H9 (cell line): Measurements from ENCODE around the gene ANKRD55. TPM values are rescaled to one million over a fixed set of nuclear protein-coding genes. Genes with fewer than 3 reads are reported as not detected.

Experiments used
- DNase-seq: peaks from one replicate; pipeline ENCODE4 v3.0.0-alpha.2; 2017
- H2AFZ ChIP-seq: one replicate; pipeline ENCODE4 v1.6.1; 2013; ENCODE audit warnings: mild to moderate bottlenecking, low read length, control low read depth, moderate library complexity
- H2AK5ac ChIP-seq: 2 replicates; pipeline ENCODE4 v1.6.1; 2013; ENCODE audit warnings: low read length, control low read depth, mixed read lengths; ENCODE audit not compliant: insufficient read length
- H2BK120ac ChIP-seq: one replicate; pipeline ENCODE4 v1.6.1; 2013; ENCODE audit warnings: low read depth, mild to moderate bottlenecking, low read length, control low read depth, inconsistent platforms; ENCODE audit not compliant: poor library complexity, severe bottlenecking
- H2BK12ac ChIP-seq: 2 replicates; pipeline ENCODE4 v1.6.1; 2013; ENCODE audit warnings: low read length, control low read depth, mixed read lengths, low read depth; ENCODE audit not compliant: insufficient read length
- H2BK15ac ChIP-seq: 2 replicates; pipeline ENCODE4 v1.6.1; 2013; ENCODE audit warnings: low read depth, low read length, control low read depth
- H2BK20ac ChIP-seq: one replicate; pipeline ENCODE4 v1.6.1; 2013; ENCODE audit warnings: low read depth, mild to moderate bottlenecking, low read length, control low read depth, inconsistent platforms; ENCODE audit not compliant: poor library complexity, severe bottlenecking
- H2BK5ac ChIP-seq: 2 replicates; pipeline ENCODE4 v1.6.1; 2013; ENCODE audit warnings: low read length, control low read depth, mixed read lengths; ENCODE audit not compliant: insufficient read length
- H3K14ac ChIP-seq: 2 replicates; pipeline ENCODE4 v1.6.1; 2013; ENCODE audit warnings: low read length, control low read depth; ENCODE audit not compliant: insufficient read depth
- H3K18ac ChIP-seq: 2 replicates; pipeline ENCODE4 v1.6.1; 2013; ENCODE audit warnings: low read depth, mild to moderate bottlenecking, mixed read lengths, low read length, control low read depth; ENCODE audit not compliant: insufficient read length
- H3K23ac ChIP-seq: 2 replicates; pipeline ENCODE4 v1.6.1; 2013; ENCODE audit warnings: low read length, control low read depth, mixed read lengths, low read depth; ENCODE audit not compliant: insufficient read length
- H3K23me2 ChIP-seq: 2 replicates; pipeline ENCODE4 v1.6.1; 2013; ENCODE audit warnings: low read depth, mild to moderate bottlenecking, mixed read lengths, low read length, control low read depth; ENCODE audit not compliant: insufficient read length, poor library complexity, severe bottlenecking
- H3K27ac ChIP-seq: 2 replicates; pipeline ENCODE4 v1.5.1; 2013; ENCODE audit warnings: low read length, control low read depth, mixed read lengths, low read depth; ENCODE audit not compliant: insufficient read length
- H3K27me3 ChIP-seq: 2 replicates; pipeline ENCODE4 v1.6.1; 2013; ENCODE audit warnings: low read length, control low read depth, inconsistent platforms; ENCODE audit not compliant: insufficient read depth
- H3K4ac ChIP-seq: 2 replicates; pipeline ENCODE4 v1.6.1; 2013; ENCODE audit warnings: low read depth, mild to moderate bottlenecking, control low read depth, inconsistent platforms, low read length, moderate library complexity
- H3K4me1 ChIP-seq: 2 replicates; pipeline ENCODE4 v1.6.1; 2013; ENCODE audit warnings: low read length, control low read depth, inconsistent platforms; ENCODE audit not compliant: insufficient read depth
- H3K4me2 ChIP-seq: 2 replicates; pipeline ENCODE4 v1.6.1; 2013; ENCODE audit warnings: low read length, control low read depth, mixed read lengths; ENCODE audit not compliant: insufficient read length, insufficient read depth
- H3K56ac ChIP-seq: 2 replicates; pipeline ENCODE4 v1.6.1; 2013; ENCODE audit warnings: low read depth, mild to moderate bottlenecking, mixed read lengths, low read length, control low read depth; ENCODE audit not compliant: insufficient read length
- H3K79me1 ChIP-seq: 2 replicates; pipeline ENCODE4 v1.6.1; 2013; ENCODE audit warnings: low read depth, mild to moderate bottlenecking, moderate library complexity, low read length, control low read depth, inconsistent platforms; ENCODE audit not compliant: insufficient read depth, poor library complexity, severe bottlenecking
- H3K79me2 ChIP-seq: 2 replicates; pipeline ENCODE4 v1.6.1; 2013; ENCODE audit warnings: low read length, control low read depth, inconsistent platforms; ENCODE audit not compliant: insufficient read depth
- H3K9ac ChIP-seq: 2 replicates; pipeline ENCODE4 v1.6.1; 2013; ENCODE audit warnings: low read length, control low read depth, mixed read lengths; ENCODE audit not compliant: insufficient read length; ENCODE audit errors: extremely low read depth
- H3K9me3 ChIP-seq: one replicate; pipeline ENCODE4 v1.6.1; 2013; ENCODE audit warnings: low read depth, low read length, inconsistent platforms; ENCODE audit not compliant: control insufficient read depth
- H3T11ph ChIP-seq: one replicate; pipeline ENCODE4 v1.6.1; 2013; ENCODE audit warnings: mild to moderate bottlenecking, low read length, control low read depth, inconsistent platforms
- H4K20me1 ChIP-seq: one replicate; pipeline ENCODE4 v1.6.1; 2013; ENCODE audit not compliant: control insufficient read depth, insufficient read length, insufficient read depth
- H4K5ac ChIP-seq: 2 replicates; pipeline ENCODE4 v1.6.1; 2013; ENCODE audit warnings: low read depth, mild to moderate bottlenecking, mixed read lengths, low read length, control low read depth; ENCODE audit not compliant: insufficient read length
- H4K8ac ChIP-seq: replicated peaks from 2 replicates; pipeline ENCODE4 v1.6.1; 2013; ENCODE audit warnings: low read length, control low read depth, mixed read lengths, low read depth; ENCODE audit not compliant: insufficient read length
- H4K91ac ChIP-seq: 2 replicates; pipeline ENCODE4 v1.6.1; 2013; ENCODE audit warnings: low read depth, mild to moderate bottlenecking, moderate library complexity, mixed read lengths, low read length, control low read depth; ENCODE audit not compliant: insufficient read length
- H3K27ac Mint-ChIP-seq, 3 experiments: 2 replicates in 2 of 3; 3 replicates in 1 of 3; pipeline ENCODE4 v1.8.0; 2020 to 2021; ENCODE audit warnings: mixed read lengths in 3 of 3, mild to moderate bottlenecking in 1 of 3, moderate library complexity in 1 of 3
- H3K27me3 Mint-ChIP-seq: 2 replicates; pipeline ENCODE4 v1.8.0; 2021; ENCODE audit warnings: low read depth, mild to moderate bottlenecking, moderate library complexity, mixed read lengths
- H3K36me3 Mint-ChIP-seq, 3 experiments: 2 replicates in 2 of 3; 3 replicates in 1 of 3; pipeline ENCODE4 v1.8.0; 2020 to 2021; ENCODE audit warnings: low read depth in 3 of 3, mixed read lengths in 3 of 3; ENCODE audit not compliant: insufficient read depth in 1 of 3
- H3K4me1 Mint-ChIP-seq, 2 experiments: 2 replicates each; pipeline ENCODE4 v1.8.0; 2020; ENCODE audit warnings: mixed read lengths in 2 of 2
- H3K4me3 Mint-ChIP-seq, 2 experiments: 2 replicates in 1 of 2; 3 replicates in 1 of 2; pipeline ENCODE4 v1.8.0; 2020 to 2021; ENCODE audit warnings: mild to moderate bottlenecking in 2 of 2, mixed read lengths in 2 of 2, moderate library complexity in 1 of 2
- H3K9me3 Mint-ChIP-seq, 2 experiments: 2 replicates in 1 of 2; 3 replicates in 1 of 2; pipeline ENCODE4 v1.8.0; 2020; ENCODE audit warnings: mild to moderate bottlenecking in 2 of 2, mixed read lengths in 2 of 2, moderate library complexity in 1 of 2
- CTCF ChIP-seq: fragments of 200-600 bp; sonication (generic); conservative IDR thresholded peaks from 3 replicates; pipeline ENCODE4 v1.8.0; 2021; ENCODE audit warnings: antibody characterized with exemption, mild to moderate bottlenecking
- WGBS: extraction: QIAGEN DNeasy Blood & Tissue Kit; methylation state at CpG from one replicate; pipeline ENCODE4 v1.1.7; 2013; ENCODE audit warnings: missing lambda C conversion rate, low lambda C conversion rate, mixed read lengths; ENCODE audit not compliant: insufficient read length; ENCODE audit errors: extremely low coverage; 5-methylcytosine and 5-hydroxymethylcytosine counted together
- total RNA-seq: library from RNA; stranded (reverse); gene quantifications from 2 replicates; pipeline ENCODE4 v1.2.1, GENCODE V29; 2021

The ANKRD55 gene
- total RNA-seq, 1 experiment from 2014 or later = not detected

DNA sequence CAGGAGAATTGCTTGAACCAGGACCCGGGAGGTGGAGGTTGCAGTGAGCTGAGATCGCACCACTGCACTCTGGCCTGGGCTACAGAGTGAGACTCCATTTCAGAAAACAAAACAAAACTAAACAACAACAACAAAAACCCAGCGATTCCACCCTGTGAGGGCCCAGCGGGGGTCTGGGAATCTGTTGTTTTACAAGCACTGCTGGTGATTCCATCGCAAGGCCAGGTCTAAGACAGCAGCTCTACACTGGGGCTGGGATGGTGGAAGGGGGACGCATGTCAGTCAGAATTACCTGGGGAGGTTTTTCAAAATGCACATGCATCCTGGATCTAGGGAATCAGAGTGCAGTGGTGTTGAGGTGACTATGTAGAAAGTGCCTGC lies 90.9 kb downstream of the ANKRD55 start:
- Mint-ChIP-seq H3K27ac (no peak overlapping the region), H3K9me3 (no peaks in the 10 kb centered on the region), H3K4me3 (no peak overlapping the region), H3K27me3 (no peaks in the 10 kb centered on the region), H3K4me1 (peaks cover 3 to 4% of the 10 kb centered on the region in 2 experiments; a peak in 2 of 4 replicates), H3K36me3 (no peaks in the 10 kb centered on the region)
- no peak overlapping the region for H2BK120ac ChIP-seq
- H3K79me2 ChIP-seq = no peaks in the 10 kb centered on the region
- no peak for TF ChIP-seq CTCF
- no peak for DNase-seq
- H3K27me3 ChIP-seq = no peaks in the 10 kb centered on the region
- H3K4me2 ChIP-seq = no peak overlapping the region
- H2BK5ac ChIP-seq = no peak overlapping the region
- H3K56ac ChIP-seq = no peak overlapping the region
- H4K8ac ChIP-seq = no peak overlapping the region
- H3K9me3 ChIP-seq = no peaks in the 10 kb centered on the region
- H3T11ph ChIP-seq = no peak overlapping the region
- H3K9ac ChIP-seq = no peak overlapping the region
- no peaks in the 10 kb centered on the region for H3K4me1 ChIP-seq
- WGBS = no CpG with 5 or more reads among the region's 6 CpGs
- H2AFZ ChIP-seq = no peak overlapping the region
- no peak overlapping the region for H3K27ac ChIP-seq
- H3K23ac ChIP-seq = no peak overlapping the region
- H4K5ac ChIP-seq = no peak overlapping the region
- no peak overlapping the region for H2BK15ac ChIP-seq
- H2AK5ac ChIP-seq = no peak overlapping the region
- H4K20me1 ChIP-seq = no peaks in the 10 kb centered on the region
- no peaks in the 10 kb centered on the region for H3K79me1 ChIP-seq
- no peak overlapping the region for H4K91ac ChIP-seq
- no peaks in the 10 kb centered on the region for H3K23me2 ChIP-seq
- H2BK20ac ChIP-seq = no peak overlapping the region
- no peak overlapping the region for H3K14ac ChIP-seq
- H3K18ac ChIP-seq = no peak overlapping the region
- H2BK12ac ChIP-seq = no peak overlapping the region
- no peak overlapping the region for H3K4ac ChIP-seq
